ENCODE data around the gene PADI3.

Gene PADI3

DNA sequence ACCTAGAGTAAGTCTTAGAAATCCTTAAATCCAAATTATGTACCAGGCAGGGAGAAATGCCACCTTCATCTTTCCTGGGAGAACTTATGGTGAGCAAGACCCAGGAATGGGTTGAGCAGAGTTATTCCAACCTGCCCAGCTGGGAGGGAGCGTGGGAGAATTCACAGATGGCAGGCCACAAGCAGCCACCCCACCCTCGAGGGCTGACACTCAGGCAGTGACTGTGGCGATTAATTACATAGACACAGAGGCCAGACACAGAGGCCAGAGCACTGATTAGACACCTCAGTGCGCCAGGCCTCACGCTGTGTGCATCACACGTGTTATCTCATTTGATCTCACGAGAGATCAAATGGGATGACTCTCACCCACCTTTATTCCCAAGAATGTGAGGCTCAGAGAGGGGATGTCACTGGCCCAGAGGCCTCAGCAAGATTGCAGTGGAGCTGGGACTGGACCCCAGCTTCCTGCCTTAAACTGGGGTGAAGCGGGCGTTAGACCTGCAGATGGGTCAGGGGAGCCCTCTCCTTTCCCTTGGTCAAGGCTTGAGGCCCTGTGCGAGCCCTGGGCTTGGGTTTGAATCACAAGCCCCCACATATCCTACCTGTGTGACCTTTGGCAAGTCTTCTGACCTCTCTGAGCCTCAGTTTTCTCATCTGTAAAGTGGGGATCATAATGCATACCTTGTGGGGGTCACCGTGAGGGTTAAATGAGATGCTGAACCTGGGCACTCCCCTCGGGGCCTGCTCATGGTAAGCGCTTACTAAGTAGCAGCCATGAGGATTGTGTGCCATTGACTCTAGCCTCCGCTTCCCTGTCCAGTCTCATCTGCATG is 30.3 kb downstream of the PADI3 start:
- DNase-seq (ENCODE audit: low spot score in 2 of 2) = no peak
- no peaks in the 10 kb centered on the region for H3K9me3 Mint-ChIP-seq
- H3K27ac Mint-ChIP-seq = no peak overlapping the region
- H3K4me3 Mint-ChIP-seq = no peak overlapping the region
- H3K4me1 Mint-ChIP-seq = peaks cover 9% of the 10 kb centered on the region
- peaks cover 7% of the 10 kb centered on the region for H3K27me3 Mint-ChIP-seq
- H3K36me3 Mint-ChIP-seq = no peaks in the 10 kb centered on the region
- ATAC-seq (ENCODE audit: low read depth) = no peak

DNA sequence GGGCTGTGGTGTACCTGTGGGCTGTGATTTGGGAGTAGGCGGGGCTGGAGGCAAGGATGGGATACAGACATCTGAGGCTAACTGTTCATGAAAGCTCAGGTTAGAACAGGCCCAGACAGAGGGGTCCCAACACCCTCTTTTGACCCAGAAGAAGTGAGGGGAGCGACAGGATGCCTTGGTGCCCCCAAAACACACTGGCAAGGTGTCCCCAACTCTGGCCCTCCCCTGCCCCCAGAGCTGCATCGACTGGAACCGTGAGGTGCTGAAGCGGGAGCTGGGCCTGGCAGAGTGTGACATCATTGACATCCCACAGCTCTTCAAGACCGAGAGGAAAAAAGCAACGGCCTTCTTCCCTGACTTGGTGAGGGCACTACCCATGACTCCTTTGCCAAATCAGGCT is 31.5 kb downstream of the PADI3 start:
- DNase-seq (ENCODE audit: low spot score in 2 of 2) = no peak
- peaks cover 5% of the 10 kb centered on the region for H3K27me3 Mint-ChIP-seq
- no peaks in the 10 kb centered on the region for H3K36me3 Mint-ChIP-seq
- ATAC-seq (ENCODE audit: low read depth) = no peak
- H3K9me3 Mint-ChIP-seq = no peaks in the 10 kb centered on the region
- H3K4me3 Mint-ChIP-seq = no peak overlapping the region
- no peak overlapping the region for H3K27ac Mint-ChIP-seq
- H3K4me1 Mint-ChIP-seq = peaks cover 6% of the 10 kb centered on the region

DNA sequence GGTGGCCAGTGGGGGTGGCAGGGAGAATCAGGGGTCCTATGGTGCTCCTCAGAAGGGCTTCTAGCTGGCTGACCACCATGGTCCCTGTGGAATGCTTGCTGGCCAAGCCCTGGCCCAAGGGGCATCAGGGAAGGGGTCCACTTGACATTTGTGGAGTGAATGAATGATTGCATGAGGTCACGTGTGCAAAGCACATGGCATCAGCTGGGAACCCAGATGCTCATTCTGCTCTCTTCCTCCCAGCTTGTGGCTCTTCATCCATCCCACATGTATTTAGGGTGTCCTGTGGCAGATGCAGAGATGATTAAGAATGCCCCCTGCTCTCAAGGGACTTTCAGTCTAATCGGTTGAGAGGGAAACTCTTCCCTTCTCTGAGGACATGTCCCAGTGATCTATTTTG is 32.0 kb downstream of the PADI3 start:
- H3K27ac Mint-ChIP-seq = no peak overlapping the region
- no peaks in the 10 kb centered on the region for H3K9me3 Mint-ChIP-seq
- H3K4me1 Mint-ChIP-seq = peaks cover 6% of the 10 kb centered on the region
- DNase-seq (ENCODE audit: low spot score in 2 of 2) = no peak
- peaks cover 5% of the 10 kb centered on the region for H3K27me3 Mint-ChIP-seq
- H3K4me3 Mint-ChIP-seq = no peak overlapping the region
- no peak for ATAC-seq (ENCODE audit: low read depth)
- H3K36me3 Mint-ChIP-seq = no peaks in the 10 kb centered on the region

DNA sequence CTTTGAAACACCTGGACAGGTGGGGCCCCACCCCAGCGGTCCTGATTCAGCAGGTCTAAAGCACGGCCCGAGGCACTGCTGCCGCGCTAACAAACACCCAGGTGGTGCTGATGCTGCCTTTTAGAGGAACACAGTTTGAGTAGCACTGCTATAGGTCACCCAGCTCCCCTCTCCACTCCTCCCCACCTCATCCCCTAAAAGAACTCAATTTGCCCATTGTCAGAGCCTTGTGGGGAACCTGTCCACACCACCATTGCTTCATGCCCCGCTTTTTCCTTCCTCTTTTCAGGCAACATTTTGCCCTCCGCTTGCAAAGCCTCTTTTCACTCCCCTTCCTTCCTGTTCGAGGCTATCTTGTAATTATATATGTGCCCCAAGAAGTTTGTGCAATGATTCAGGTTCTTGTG is 32.9 kb downstream of the PADI3 start:
- no peaks in the 10 kb centered on the region for H3K9me3 Mint-ChIP-seq
- H3K4me1 Mint-ChIP-seq = peaks cover 6% of the 10 kb centered on the region
- no peak for DNase-seq (ENCODE audit: low spot score in 2 of 2)
- no peaks in the 10 kb centered on the region for H3K36me3 Mint-ChIP-seq
- no peak overlapping the region for H3K27ac Mint-ChIP-seq
- H3K27me3 Mint-ChIP-seq = peaks cover 6% of the 10 kb centered on the region
- ATAC-seq (ENCODE audit: low read depth) = no peak
- H3K4me3 Mint-ChIP-seq = no peak overlapping the region

DNA sequence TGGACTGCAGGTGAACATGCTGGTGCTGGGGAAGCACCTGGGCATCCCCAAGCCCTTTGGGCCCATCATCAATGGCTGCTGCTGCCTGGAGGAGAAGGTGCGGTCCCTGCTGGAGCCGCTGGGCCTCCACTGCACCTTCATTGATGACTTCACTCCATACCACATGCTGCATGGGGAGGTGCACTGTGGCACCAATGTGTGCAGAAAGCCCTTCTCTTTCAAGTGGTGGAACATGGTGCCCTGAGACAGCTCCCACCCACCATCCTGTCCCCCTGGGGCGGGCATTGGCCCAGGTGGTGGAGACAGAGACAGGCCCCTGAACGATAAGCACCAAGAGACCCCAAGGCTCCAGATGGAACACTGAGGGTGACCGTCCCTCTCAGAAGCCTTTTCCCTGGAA is 33.9 kb downstream of the PADI3 start:
- no peaks in the 10 kb centered on the region for H3K36me3 Mint-ChIP-seq
- no peaks in the 10 kb centered on the region for H3K9me3 Mint-ChIP-seq
- no peak for ATAC-seq (ENCODE audit: low read depth)
- no peak overlapping the region for H3K27ac Mint-ChIP-seq
- H3K27me3 Mint-ChIP-seq = peaks cover 6% of the 10 kb centered on the region
- no peak overlapping the region for H3K4me3 Mint-ChIP-seq
- no peak for DNase-seq (ENCODE audit: low spot score in 2 of 2)
- peaks cover 6% of the 10 kb centered on the region for H3K4me1 Mint-ChIP-seq

DNA sequence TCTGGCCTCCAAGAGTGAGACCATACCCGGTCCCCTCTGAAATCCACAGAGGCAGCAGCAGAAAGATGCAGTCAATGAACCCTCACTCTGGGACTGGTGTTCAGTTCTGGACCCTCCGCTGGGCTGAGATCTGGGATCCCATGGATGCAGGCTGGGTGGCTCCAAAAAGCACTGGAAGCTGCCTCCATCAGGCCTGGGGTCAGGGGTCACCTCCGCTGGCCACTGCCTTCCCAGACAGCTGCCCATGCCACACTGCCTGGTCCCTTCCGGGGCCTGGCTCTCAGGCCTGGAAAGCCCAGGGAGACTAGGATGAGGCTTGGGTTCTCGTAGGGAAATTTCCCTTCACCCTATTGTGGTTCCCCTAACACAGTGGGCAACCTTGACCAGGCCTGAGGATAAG is 37.7 kb downstream of the PADI3 start:
- no peak overlapping the region for H3K27ac Mint-ChIP-seq

DNA sequence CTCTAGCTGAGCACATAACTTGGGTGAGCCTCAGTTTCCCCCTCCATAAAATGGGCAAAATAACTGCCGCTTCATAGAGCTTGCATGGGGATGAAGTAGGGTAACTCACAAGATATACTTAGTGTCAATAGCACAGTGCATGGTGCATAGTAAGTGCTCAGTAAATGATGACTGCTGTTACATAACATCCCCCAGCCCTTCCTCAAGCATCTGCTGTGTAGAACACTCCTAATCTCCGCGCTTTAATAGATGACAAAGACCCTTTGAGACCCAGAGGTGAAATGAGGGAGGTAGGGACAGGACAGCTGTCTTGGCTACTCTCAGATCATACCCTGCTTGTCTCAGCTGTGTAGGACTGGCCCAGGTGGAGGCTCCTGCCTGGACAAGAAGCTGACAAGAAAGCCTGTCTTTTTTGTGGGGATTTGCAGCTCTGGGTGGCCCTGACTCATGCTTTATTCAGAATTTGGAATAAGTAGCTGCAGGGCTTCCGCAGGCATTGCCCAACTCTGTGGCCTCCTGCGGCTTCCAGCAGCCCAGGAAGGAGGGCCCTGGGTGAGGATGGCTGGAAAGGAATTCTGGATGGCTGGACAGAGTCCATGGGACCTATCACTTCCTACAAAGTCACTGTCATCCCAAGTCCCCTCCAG is 38.4 kb downstream of the PADI3 start:
- no peak overlapping the region for H3K4me3 Mint-ChIP-seq
- H3K36me3 Mint-ChIP-seq = no peaks in the 10 kb centered on the region
- H3K27ac Mint-ChIP-seq = no peak overlapping the region
- ATAC-seq (ENCODE audit: low read depth) = no peak
- H3K4me1 Mint-ChIP-seq = peaks cover under 1% of the 10 kb centered on the region
- no peaks in the 10 kb centered on the region for H3K9me3 Mint-ChIP-seq
- no peak for DNase-seq (ENCODE audit: low spot score in 2 of 2)
- H3K27me3 Mint-ChIP-seq = peaks cover 7% of the 10 kb centered on the region

More for the DNA sequence above, 37.7 kb downstream of the PADI3 start:
- Mint-ChIP-seq H3K9me3 (no peaks in the 10 kb centered on the region), H3K27me3 (peaks cover 7% of the 10 kb centered on the region), H3K4me3 (no peak overlapping the region), H3K36me3 (no peaks in the 10 kb centered on the region), H3K4me1 (peaks cover 6% of the 10 kb centered on the region)
- ATAC-seq (ENCODE audit: low read depth) = no peak
- no peak for DNase-seq (ENCODE audit: low spot score in 2 of 2)

DNA sequence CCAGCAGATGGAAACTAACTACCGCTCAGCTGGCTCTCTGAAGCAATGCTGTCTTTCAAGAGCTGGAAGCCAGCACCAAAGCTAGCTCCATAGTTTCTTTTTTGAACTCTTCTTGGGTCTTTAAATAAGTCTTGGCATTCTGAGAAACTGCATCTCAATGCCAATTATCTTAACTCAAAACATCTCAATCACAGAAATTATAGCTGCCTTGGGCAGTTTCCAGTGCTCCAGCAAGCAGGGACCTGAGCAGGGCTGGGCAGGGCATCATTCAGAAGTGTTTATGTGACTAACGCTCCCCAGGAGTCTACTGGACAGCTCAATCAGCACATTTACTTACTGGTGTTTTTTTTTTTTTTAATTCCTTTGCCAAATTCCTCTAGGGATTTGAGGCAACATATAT is 40.8 kb downstream of the PADI3 start:
- ATAC-seq (ENCODE audit: low read depth) (no peak), DNase-seq (ENCODE audit: low spot score in 2 of 2) (no peak)
- Mint-ChIP-seq H3K27ac (no peak overlapping the region), H3K4me1 (no peaks in the 10 kb centered on the region), H3K27me3 (peaks cover 14% of the 10 kb centered on the region), H3K4me3 (no peak overlapping the region), H3K36me3 (no peaks in the 10 kb centered on the region), H3K9me3 (no peaks in the 10 kb centered on the region)

DNA sequence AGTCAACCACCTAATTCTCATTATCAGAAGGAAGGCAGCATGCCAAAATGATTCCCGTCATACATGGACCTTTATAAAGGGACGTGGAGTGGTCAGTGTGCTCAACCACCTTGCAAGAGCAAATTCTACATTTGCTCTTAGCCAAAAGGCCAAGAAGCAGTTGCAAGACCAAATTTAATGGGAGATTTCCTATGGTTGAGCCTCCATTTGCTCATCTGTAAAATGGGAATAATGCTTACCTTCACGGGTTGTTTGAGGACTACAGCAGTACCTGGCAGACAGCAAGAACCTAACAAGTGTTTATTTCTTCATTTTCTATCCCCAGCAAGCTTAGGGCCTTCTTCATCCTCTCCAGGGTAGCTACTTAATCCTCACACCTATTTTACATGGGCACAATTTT is 41.7 kb downstream of the PADI3 start:
- Mint-ChIP-seq H3K4me1 (no peaks in the 10 kb centered on the region), H3K27ac (no peak overlapping the region), H3K27me3 (peaks cover 16% of the 10 kb centered on the region), H3K36me3 (no peaks in the 10 kb centered on the region), H3K9me3 (no peaks in the 10 kb centered on the region), H3K4me3 (no peak overlapping the region)
- DNase-seq (ENCODE audit: low spot score in 2 of 2) = no peak
- ATAC-seq (ENCODE audit: low read depth) = no peak

DNA sequence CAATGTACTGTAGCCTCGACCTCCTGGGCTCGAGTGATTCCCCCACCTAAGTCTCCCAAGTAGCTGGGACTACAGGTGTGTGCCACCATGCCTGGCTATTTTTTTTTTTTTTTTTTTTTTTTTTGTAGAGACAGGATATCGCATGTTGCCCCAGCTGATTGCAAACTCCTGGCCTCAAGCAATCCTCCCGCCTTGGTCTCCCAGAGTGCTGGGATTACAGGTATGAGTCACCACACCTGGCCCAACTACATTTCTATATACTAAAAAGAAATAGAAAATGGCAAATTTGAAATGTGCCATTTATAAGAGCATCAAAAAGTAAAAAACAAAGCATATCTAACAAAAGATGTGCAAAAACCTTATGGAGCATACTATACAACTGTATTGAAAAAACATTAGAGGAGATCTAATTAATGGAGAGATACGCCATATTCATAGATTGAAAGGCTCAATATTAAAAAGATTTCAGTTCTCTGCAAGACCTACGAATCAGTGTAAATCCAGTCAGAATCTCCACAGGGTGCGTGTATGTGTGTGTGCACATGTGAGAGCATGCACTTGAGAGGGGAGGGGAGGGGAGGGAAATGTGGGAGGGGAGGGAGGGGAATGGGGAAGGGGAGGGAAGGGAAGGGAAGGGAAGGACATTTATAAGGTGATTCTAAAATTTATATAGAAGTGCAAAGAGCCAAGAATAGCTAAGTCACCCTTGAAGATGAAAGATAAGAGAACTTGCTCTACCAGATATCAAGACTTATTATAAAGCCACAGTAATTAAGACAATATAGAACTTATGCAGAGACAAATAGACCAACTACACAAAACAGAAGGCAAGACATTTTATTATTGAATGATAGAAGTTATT is 43.6 kb downstream of the PADI3 start:
- Mint-ChIP-seq H3K9me3 (no peaks in the 10 kb centered on the region), H3K27me3 (peaks cover 19% of the 10 kb centered on the region), H3K4me3 (no peak overlapping the region), H3K36me3 (no peaks in the 10 kb centered on the region), H3K4me1 (no peaks in the 10 kb centered on the region), H3K27ac (no peak overlapping the region)
- ATAC-seq (ENCODE audit: low read depth) = no peak
- DNase-seq (ENCODE audit: low spot score in 2 of 2) = no peak

DNA sequence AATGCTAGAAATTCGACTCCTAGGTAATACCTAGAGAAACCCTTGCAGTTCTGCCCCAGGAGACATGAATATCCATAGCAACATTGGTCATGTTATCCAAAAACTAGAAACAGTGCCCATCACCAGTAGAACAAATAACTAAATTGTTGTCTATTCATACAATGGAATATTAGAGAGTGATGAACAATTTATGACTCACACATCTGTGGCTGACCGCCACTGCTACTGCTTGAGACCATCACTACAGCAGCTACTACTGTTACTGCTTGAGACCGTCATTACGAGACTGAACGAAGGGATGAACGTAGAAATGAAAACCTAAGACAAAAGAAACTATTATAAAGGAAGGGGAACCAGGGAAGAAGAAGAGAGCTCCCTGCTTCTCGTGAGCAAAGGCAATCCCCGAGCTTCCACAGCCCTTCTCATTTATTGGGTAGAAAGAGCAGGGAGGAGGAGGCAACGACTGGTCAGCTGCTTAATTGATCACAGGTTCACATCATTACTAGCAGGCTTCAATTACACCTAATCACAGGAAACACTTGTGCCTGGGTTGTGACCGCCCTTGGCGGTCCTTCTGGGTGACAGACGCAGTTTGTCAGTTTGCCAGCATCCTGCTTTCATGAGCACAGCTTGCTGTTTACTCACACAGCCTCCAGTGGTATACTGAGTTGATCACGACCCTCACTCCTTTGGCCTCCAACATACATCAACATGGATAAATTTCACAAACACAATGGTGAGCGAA is 45.0 kb downstream of the PADI3 start:
- Mint-ChIP-seq H3K27me3 (peaks cover 21% of the 10 kb centered on the region), H3K9me3 (peaks cover 2% of the 10 kb centered on the region), H3K4me3 (no peak overlapping the region), H3K27ac (no peak overlapping the region), H3K4me1 (no peaks in the 10 kb centered on the region), H3K36me3 (no peaks in the 10 kb centered on the region)
- DNase-seq (ENCODE audit: low spot score in 2 of 2) (no peak), ATAC-seq (ENCODE audit: low read depth) (no peak)

DNA sequence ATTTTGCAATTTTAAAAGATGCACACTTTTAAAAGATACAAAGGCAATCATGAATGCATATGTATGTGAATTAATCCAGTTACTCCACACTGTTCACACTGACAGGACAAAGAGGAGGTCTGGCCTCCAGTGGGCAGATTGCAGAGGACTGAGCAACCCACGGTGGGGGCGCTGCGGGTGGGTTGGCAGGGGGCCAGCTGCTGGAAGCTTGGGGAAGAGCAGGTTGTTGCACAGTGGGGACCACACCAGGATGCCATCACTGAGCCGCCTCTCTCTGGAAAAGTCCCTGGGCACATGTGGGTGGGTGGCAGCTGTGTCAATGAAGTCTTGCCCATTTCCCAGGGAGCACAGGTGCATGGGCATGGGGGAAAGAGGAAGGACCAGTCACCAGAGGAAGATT is 46.4 kb downstream of the PADI3 start:
- H3K27me3 Mint-ChIP-seq = peaks cover 26% of the 10 kb centered on the region
- ATAC-seq (ENCODE audit: low read depth) (no peak), DNase-seq (ENCODE audit: low spot score in 2 of 2) (no peak)
- H3K4me3 Mint-ChIP-seq = no peak overlapping the region
- no peaks in the 10 kb centered on the region for H3K4me1 Mint-ChIP-seq
- no peak overlapping the region for H3K27ac Mint-ChIP-seq
- no peaks in the 10 kb centered on the region for H3K36me3 Mint-ChIP-seq
- peaks cover 8% of the 10 kb centered on the region for H3K9me3 Mint-ChIP-seq

DNA sequence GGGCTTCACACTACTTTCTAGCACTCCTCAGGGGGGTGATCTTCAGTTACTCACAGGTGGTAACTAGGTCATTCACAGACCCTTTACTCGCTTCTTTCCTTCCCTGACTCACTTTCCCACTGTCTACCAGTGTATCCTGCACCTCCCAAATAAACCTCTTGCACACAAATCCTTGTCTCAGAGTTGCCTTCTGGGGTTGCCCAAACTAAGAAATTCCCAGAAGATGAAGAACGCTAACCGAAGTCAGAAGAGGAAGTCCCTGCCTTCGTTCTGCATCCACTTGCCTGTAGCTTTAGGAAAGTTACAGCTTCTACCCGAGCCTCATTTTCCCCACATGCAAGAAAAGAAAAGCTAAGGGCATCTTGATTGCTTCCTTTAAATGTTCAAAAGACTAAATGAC is 47.2 kb downstream of the PADI3 start:
- Mint-ChIP-seq H3K9me3 (peaks cover 8% of the 10 kb centered on the region), H3K4me1 (no peaks in the 10 kb centered on the region), H3K36me3 (no peaks in the 10 kb centered on the region), H3K27ac (no peak overlapping the region), H3K27me3 (peaks cover 22% of the 10 kb centered on the region), H3K4me3 (no peak overlapping the region)
- ATAC-seq (ENCODE audit: low read depth) (no peak), DNase-seq (ENCODE audit: low spot score in 2 of 2) (no peak)

DNA sequence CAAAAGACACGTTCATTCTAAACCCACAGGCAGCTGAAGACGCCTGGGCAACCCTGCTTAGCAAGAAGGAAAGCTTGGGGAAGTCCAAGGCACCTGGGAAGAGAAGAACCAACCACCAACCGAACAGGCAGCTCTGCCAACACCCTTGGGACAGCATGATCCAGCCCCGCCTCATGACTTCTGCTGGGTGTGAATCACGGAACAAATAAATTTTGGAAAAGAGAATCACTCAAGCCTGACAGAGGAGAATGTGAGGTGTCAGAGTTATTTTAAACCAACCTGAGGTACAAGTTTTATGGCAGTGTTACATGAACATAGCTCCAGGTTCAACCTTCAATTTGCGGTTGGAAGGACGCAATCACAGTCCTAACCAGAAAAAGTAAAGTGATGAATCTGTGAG is 49.1 kb downstream of the PADI3 start:
- Mint-ChIP-seq H3K27ac (no peak overlapping the region), H3K27me3 (peaks cover 24% of the 10 kb centered on the region), H3K4me1 (no peaks in the 10 kb centered on the region), H3K4me3 (no peak overlapping the region), H3K9me3 (peaks cover 18% of the 10 kb centered on the region), H3K36me3 (peaks cover 3% of the 10 kb centered on the region)
- ATAC-seq (ENCODE audit: low read depth) = no peak
- no peak for DNase-seq (ENCODE audit: low spot score in 2 of 2)

All from memory B cell (primary cell).